ENCODE measurements around the gene AGXT2.
"Not testable (repeated sequence)": the region's sequence is repeated elsewhere in the genome, so short reads cannot be mapped to it uniquely, and the experiment has no call there.

The AGXT2 gene

DNA sequence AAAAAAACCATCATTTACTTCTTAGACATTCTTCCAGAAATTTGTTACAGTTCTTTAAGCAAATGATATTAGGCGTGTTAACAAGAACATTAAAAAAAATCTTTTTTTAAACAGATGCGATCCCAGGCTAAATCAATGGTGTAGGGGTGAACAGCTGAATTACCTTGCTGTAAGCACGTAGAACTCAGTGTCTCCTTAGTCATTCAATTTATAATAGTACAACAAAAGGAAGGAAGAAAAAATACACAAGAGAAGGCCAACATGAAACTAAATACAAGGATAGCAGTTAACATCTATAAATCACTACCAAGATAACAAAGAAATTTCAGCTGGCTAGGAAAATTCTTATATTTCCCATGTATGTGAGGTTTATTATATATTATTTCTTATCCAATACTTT lies 35.4 kb downstream of the AGXT2 start:
- DNase-seq, result no peak

DNA sequence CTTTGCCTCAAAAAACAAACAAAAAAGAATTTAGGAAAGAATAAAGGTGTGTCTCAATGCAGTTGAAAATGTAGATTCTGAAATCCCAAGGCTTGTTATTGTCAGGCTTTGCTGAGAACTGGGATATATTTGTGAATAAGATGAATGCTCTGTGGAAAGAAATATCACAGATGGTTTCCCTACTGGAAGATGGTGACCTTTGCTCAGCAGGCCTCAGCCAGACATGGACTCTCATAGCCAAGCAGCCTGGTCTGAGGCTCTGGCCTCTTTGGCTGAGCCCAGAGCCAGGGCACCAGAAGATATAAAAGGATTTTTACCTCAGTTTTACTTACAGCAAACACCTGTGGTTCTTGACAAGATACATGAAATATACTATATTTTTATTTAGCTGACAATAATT lies 37.1 kb downstream of the AGXT2 start:
- no peak for DNase-seq

DNA sequence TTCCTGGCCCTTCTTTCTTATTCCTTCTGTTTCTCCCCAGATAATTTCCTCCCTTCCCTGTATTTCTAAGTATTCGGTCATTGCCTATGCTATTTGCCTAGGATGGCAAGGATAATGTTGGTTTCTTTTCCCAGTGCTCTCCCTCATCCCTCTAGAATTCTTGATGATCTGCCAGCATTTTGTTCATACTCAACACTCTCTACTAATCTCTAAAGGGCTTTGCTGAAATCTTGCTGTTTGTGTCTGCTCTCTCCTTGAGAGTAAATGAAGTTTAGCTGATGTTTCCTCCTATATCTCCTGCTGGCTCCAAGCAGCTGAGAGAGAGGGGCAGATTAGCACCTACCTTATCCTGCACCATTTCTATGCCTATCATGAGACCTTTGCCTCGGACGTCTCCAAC lies 38.1 kb downstream of the AGXT2 start:
- no peak for DNase-seq

- DNase-seq, result no peak
Measured at GRCh38 chr5:35009019-35009418, 38.7 kb downstream of the AGXT2 start.

DNA sequence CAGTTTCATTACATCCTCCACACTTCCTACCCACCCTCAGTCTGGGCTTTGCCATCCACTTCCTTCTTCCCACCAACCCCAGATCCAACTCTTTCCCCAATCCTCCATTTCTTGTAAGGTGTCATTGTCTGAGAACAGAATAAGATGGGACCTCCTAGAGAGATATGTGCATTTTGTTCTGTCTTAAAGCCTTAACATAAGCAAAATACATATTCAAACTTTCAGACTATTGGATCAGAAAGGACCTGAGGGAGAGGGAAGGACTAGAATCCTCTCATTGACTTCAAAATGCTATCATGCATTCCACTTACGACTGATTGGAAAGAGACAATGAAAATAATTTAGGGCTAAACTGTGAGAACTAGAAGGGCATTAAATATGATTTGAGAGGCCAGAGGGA lies 43.0 kb downstream of the AGXT2 start:
- DNase-seq, result no peak

DNA sequence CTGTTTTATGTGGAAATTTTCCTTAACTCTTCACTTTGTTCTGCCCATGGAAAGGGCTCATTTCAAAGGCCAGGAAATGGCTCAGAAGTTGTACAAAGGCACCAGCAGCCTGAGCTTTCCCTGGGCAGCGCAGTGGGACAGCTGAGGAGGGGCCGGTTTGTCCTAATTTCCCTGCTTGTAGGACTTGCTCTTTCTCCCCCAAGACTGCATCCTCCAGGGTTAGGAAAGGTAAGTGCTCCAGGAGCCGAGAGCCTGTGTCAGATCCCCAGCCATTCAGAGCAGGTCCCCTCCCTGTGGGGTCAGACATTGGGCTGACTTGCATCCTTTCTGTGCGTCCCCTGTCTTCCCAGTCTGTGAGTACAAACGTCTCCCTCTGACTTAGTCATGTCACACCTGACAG lies 43.5 kb downstream of the AGXT2 start:
- DNase-seq, result no peak

- DNase-seq, result no peak
Measured at GRCh38 chr5:35003018-35003957, 44.5 kb downstream of the AGXT2 start.

DNA sequence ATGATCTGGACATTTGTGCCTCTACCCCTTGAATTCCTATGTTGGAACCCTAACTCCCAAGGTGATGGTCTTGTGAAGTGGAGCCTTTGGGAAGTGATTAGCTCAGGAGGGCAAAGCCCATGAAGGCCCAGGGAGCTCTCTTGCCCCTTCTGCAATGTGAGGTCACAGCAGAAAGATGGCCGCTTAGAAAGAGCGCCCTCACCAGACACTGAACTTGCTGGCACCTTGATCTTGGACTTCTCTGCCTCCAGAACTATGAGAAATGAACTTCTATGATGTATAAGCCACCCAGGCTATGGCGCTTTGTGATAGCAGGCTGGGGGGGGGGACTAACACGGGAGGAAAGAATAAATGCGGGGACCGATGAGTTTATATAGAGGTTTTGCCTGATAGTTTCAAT lies 45.3 kb downstream of the AGXT2 start:
- DNase-seq, result no peak

GRCh38 chr5:35001842-35002241 lies 45.9 kb downstream of the AGXT2 start:
- DNase-seq, result no peak

GRCh38 chr5:34998058-34998789 lies 49.5 kb downstream of the AGXT2 start:
- no peak for DNase-seq

DNA sequence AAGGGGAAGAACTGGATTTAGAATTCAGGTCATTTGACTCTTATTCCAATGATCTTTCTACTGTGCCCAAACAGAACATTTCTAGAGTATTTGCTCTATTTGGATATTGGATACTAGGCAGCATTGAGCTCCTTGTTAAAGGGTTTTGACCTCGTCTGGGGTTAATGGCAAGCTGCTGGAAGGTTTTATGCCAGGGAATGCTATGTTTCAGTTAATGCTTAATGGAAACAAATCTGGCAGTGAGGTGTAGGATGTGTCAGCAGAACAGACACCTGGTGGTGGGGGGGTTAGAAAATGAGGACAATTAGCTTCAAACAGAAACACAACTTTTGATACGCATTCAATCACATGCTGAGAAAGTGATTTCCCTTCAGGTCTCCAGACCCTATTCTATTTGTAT lies 51.5 kb downstream of the AGXT2 start:
- no peak for DNase-seq

GRCh38 chr5:34993951-34994350 lies 53.8 kb downstream of the AGXT2 start:
- no peak for DNase-seq

- no peak for DNase-seq
Measured at GRCh38 chr5:34991486-34992238, 56.1 kb downstream of the AGXT2 start.

- DNase-seq, result no peak
Measured at GRCh38 chr5:34986965-34987364, 60.8 kb downstream of the AGXT2 start.

GRCh38 chr5:34982823-34983222 lies 64.9 kb downstream of the AGXT2 start:
- DNase-seq, result no peak

GRCh38 chr5:34978681-34979080 lies 69.1 kb downstream of the AGXT2 start:
- no peak for DNase-seq

DNA sequence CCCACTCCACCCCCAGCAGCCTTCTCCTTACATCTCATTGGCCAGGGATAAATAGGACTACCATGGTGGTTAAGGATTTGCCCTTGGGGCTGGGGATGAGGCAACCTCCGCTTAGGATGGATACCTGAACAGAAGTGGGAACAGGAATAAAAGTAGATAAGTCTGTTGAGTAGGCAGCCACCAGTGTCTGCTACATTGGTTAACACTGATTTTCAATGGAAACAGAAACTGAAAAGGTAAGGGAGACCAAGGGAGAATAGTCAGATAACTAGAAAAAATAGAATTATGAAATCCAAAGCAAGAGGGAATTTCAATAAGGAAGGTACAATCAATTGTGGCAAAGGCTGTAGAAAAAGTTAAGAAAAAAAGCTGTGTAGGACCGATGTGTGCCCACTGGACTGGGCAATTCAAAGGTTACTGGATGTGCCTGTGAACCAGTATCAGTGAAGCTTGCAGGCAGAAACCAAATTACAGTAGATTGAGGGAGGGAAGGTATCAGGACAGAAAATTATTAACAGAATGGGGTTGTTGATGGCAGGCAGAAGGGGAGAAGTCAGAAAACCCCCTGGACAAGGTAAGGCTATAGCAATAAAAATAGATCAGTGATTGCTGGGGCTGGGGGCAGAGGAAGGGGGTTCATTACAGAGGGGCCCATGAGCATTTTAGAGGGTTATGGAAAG lies 69.7 kb downstream of the AGXT2 start:
- no peak for DNase-seq

DNA sequence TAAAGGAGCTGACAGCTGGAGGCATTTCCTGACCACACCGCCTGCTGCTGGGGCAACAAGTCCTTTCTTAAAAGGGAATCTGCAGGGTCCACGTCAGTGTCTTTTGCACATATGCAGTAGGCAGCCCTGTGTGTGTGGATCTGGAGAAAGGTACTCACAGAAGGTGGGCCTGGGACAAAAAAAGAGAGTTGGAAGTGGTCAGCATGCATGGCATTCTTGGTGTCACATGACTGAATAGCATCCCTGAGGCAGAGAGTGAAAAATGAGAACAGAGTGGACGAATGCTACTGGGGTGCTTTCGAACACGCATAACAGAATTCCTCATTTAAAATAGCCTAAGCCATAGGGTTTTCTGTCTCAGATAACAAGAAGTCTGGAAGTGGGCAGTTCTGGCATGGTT lies 71.4 kb downstream of the AGXT2 start:
- DNase-seq, result no peak

GRCh38 chr5:34971655-34972054 lies 76.1 kb downstream of the AGXT2 start:
- not testable (repeated sequence) for DNase-seq

- DNase-seq, result no peak
Measured at GRCh38 chr5:34970552-34970951, 77.2 kb downstream of the AGXT2 start.

- DNase-seq, result no peak
Measured at GRCh38 chr5:34968258-34968657, 79.5 kb downstream of the AGXT2 start.

GRCh38 chr5:34967540-34967939 lies 80.2 kb downstream of the AGXT2 start:
- DNase-seq, result no peak

DNA sequence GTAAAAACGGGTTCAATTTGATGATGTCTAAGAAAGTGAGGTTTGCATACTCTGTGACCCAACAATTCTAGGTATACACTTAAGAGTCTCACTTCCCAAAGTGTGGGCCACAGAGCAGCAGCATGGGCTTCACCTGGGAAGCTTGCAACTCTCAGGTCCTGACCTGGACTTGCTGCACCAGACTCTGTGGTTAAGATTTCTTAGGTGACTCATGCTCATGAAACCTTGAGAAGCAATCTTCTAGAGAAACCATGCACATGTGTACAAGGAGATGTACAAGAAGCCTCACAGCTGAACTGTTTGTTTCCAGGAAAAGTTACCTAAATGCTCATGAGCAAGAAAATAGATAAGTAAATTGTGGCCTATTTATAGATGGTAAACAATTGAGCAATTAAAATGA lies 88.4 kb downstream of the AGXT2 start:
- DNase-seq, result no peak
